GM12892 (cell line): ENCODE measurements around the gene KCTD14.

ENCODE experiments used
- POLR2A ChIP-seq: IDR thresholded peaks from 2 replicates; pipeline ENCODE4 v1.6.1; 2011; ENCODE audit warnings: low read depth, low read length, control low read depth
- TAF1 ChIP-seq: IDR thresholded peaks from 2 replicates; pipeline ENCODE4 v1.6.1; 2011; ENCODE audit warnings: low read depth, mild to moderate bottlenecking, control low read depth, low read length, borderline replicate concordance

DNA sequence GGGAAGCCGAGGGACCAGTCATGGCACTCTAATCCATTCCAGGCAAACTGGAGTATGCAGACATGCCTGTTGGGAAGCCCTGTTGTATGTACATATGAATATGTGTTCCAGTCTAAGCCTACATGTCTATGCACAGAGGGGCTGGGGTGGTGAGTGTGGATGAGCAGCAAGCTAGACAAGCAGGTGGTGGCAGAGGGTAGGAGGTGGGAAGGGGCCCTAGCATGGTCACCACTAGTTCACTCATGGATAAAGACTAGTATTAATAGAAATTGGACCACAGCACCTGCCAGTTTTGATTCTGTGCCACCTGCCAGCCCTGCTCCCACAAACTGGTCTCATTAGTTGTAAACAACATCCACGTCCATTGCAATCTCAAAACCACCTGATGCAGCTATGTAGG, 42.1 kb upstream of the KCTD14 start:
- TF ChIP-seq POLR2A = no peak
- no peak for TF ChIP-seq TAF1
